Stimulated activated naive CD4-positive, alpha-beta T cell (primary cell): ENCODE results near the gene RMRP.

Experiments
- DNase-seq, 6 experiments: peaks; one replicate each; lab custom pipeline; 2025; lab: John Stamatoyannopoulos, UW

Gene RMRP

GRCh38 chr9:35609820-35610163 is 48.0 kb downstream of the RMRP start:
- DNase-seq: no peak

GRCh38 chr9:35609001-35609819 is 48.6 kb downstream of the RMRP start:
- no peak for DNase-seq

GRCh38 chr9:35608221-35608620 is 49.6 kb downstream of the RMRP start:
- no peak for DNase-seq
